Stomach (tissue), 4 donors: ENCODE data around the gene BOLA1.

Experiments
- POLR2A ChIP-seq, 4 donors: fragments of 450-650 bp; IDR thresholded peaks; one replicate each; pipeline ENCODE4 v1.6.1; 2016; ENCODE audit warnings: antibody characterized with exemption in 4 of 4, control low read depth in 2 of 4, mild to moderate bottlenecking in 1 of 4, moderate library complexity in 1 of 4
- POLR2AphosphoS5 ChIP-seq, 3 donors: sonication (generic); formaldehyde crosslinking; IDR thresholded peaks; one replicate each; pipeline ENCODE4 v1.6.1; 2016; ENCODE audit warnings: antibody characterized with exemption in 3 of 3
- TF ChIP-seq, protein P1 (sequence below), 7 experiments: fragments of 450-650 bp in 4 of 7; fragments of 200-600 bp in 3 of 7; sonication (generic) in 3 of 7; IDR thresholded peaks; one replicate each; pipeline ENCODE4 v1.5.1; 2016 to 2019; ENCODE audit warnings: antibody characterized with exemption in 7 of 7, control low read depth in 2 of 7, mild to moderate bottlenecking in 1 of 7

- no peak for TF ChIP-seq POLR2A (IDR thresholded peaks at IDR 0.05)
- TF ChIP-seq, protein P1, sequence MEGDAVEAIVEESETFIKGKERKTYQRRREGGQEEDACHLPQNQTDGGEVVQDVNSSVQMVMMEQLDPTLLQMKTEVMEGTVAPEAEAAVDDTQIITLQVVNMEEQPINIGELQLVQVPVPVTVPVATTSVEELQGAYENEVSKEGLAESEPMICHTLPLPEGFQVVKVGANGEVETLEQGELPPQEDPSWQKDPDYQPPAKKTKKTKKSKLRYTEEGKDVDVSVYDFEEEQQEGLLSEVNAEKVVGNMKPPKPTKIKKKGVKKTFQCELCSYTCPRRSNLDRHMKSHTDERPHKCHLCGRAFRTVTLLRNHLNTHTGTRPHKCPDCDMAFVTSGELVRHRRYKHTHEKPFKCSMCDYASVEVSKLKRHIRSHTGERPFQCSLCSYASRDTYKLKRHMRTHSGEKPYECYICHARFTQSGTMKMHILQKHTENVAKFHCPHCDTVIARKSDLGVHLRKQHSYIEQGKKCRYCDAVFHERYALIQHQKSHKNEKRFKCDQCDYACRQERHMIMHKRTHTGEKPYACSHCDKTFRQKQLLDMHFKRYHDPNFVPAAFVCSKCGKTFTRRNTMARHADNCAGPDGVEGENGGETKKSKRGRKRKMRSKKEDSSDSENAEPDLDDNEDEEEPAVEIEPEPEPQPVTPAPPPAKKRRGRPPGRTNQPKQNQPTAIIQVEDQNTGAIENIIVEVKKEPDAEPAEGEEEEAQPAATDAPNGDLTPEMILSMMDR (IDR thresholded peaks at IDR 0.05): no peak
- TF ChIP-seq POLR2AphosphoS5 (IDR thresholded peaks at IDR 0.05): no peak
Measured at GRCh38 chr1:149917571-149918144, 18.3 kb downstream of the BOLA1 start, which contains the start of gene SV2A.
